DOHH2 (cell line): Measurements from ENCODE around the gene ABHD10.

ENCODE experiments used
- H3F3A ChIP-seq: fragments of 200-600 bp; sonication (generic), shearing (Covaris generic); 2 replicates; pipeline ENCODE4 v1.6.0; 2016; ENCODE audit warnings: antibody characterized with exemption, mild to moderate bottlenecking; ENCODE audit not compliant: control insufficient read depth, insufficient read depth
- H3K27ac ChIP-seq: fragments of 200-600 bp; sonication (generic); 2 replicates; pipeline ENCODE4 v1.5.1; 2014; ENCODE audit warnings: low read depth, mild to moderate bottlenecking, low read length, moderate library complexity
- H3K27me3 ChIP-seq: fragments of 200-600 bp; sonication (generic); 2 replicates; pipeline ENCODE4 v1.6.1; 2014; ENCODE audit warnings: mild to moderate bottlenecking, low read length, mixed read lengths; ENCODE audit not compliant: control insufficient read depth
- H3K36me3 ChIP-seq: fragments of 200-600 bp; sonication (generic); 2 replicates; pipeline ENCODE4 v1.6.1; 2014; ENCODE audit warnings: mild to moderate bottlenecking, low read length, moderate library complexity, mixed read lengths; ENCODE audit not compliant: control insufficient read depth
- H3K4me1 ChIP-seq: fragments of 200-600 bp; sonication (generic); 2 replicates; pipeline ENCODE4 v1.6.1; 2014; ENCODE audit warnings: mild to moderate bottlenecking, low read length, mixed read lengths; ENCODE audit not compliant: control insufficient read depth
- H3K4me2 ChIP-seq: fragments of 200-600 bp; sonication (generic); 2 replicates; pipeline ENCODE4 v1.6.0; 2014; ENCODE audit warnings: mild to moderate bottlenecking, low read length, moderate library complexity
- H3K4me3 ChIP-seq: fragments of 200-600 bp; sonication (generic); 2 replicates; pipeline ENCODE4 v1.5.1; 2014; ENCODE audit warnings: mild to moderate bottlenecking, low read length, mixed read lengths
- H3K79me2 ChIP-seq: fragments of 200-600 bp; sonication (generic); 2 replicates; pipeline ENCODE4 v1.6.1; 2014; ENCODE audit warnings: mild to moderate bottlenecking, low read length, mixed read lengths; ENCODE audit not compliant: control insufficient read depth
- H3K9me2 ChIP-seq: fragments of 200-600 bp; sonication (generic); replicated peaks from 2 replicates; pipeline ENCODE4 v1.6.1; 2014; ENCODE audit warnings: mild to moderate bottlenecking, low read length, mixed read lengths; ENCODE audit not compliant: control insufficient read depth
- H3K9me3 ChIP-seq: fragments of 200-600 bp; sonication (generic); 2 replicates; pipeline ENCODE4 v1.6.1; 2014; ENCODE audit warnings: antibody characterized with exemption, low read length, mixed read lengths; ENCODE audit not compliant: control insufficient read depth, insufficient read depth
- H4K20me1 ChIP-seq: fragments of 200-600 bp; sonication (generic); 2 replicates; pipeline ENCODE4 v1.6.0; 2014; ENCODE audit warnings: low read depth, mild to moderate bottlenecking, antibody characterized with exemption, low read length, moderate library complexity; ENCODE audit not compliant: control insufficient read depth, insufficient read depth
- EZH2phosphoT487 ChIP-seq: fragments of 200-600 bp; sonication (generic); IDR thresholded peaks from 2 replicates; pipeline ENCODE4 v1.6.1; 2017; ENCODE audit warnings: borderline replicate concordance, mild to moderate bottlenecking, antibody characterized with exemption, low read length, moderate library complexity, mixed read lengths
- TF ChIP-seq, protein P1 (sequence below): fragments of 200-600 bp; sonication (generic); IDR thresholded peaks from one replicate; pipeline ENCODE4 v1.5.1; 2014; ENCODE audit warnings: antibody characterized with exemption, mild to moderate bottlenecking, low read depth, low read length; ENCODE audit not compliant: poor library complexity, severe bottlenecking

ABHD10 gene

DNA sequence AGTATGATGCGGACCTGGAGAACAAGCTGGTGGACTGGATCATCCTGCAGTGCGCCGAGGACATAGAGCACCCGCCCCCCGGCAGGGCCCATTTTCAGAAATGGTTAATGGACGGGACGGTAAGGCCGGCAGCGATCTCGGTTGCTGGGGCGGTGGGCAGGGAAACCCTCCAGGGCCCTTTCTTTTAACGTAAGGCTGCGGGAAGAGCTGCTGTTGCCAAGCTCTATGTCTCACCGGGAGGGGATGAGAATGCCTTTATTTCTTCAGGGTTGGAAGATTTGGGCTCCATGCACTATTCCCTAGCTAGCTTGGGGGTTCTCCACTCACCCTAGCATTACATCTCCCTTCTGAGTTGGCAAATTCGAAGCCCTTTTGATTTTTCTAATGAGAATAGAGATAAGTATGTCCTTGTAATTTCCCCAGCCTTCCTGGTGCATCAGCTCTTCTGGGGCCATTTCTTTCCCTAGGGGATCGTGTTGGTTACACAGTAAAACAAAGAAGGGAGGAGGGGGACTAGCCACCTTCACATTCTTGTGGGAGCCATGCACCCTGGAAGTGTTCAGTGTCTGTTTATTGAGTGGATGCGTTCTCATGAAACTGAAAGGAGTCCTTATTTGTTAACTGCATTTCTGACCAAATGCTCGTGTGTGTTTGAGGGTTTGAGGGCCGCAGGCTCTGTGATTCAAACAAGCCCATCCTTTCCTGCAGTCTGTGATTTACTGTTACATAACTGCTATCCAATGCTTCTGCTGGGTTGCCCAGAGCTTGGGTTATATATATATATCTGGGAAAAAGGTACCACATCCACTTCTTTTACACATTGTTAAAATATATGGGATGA, 20.9 kb downstream of the ABHD10 start:
- Histone ChIP-seq H3K4me1 (peaks cover 7% of the 10 kb centered on the region; the same call in 1 of the 2 replicates), H3K36me3 (no peaks in the 10 kb centered on the region), H3K4me3 (no peak overlapping the region), H3K27ac (no peak overlapping the region), H3K4me2 (peak overlapping the region; percentile 50; the same call in 1 of the 2 replicates), H3K9me3 (no peaks in the 10 kb centered on the region), H3K27me3 (peaks cover 15% of the 10 kb centered on the region), H4K20me1 (no peaks in the 10 kb centered on the region), H3K79me2 (no peaks in the 10 kb centered on the region), H3F3A (no peaks in the 10 kb centered on the region), H3K9me2 (no peaks in the 10 kb centered on the region)
- no peak for TF ChIP-seq EZH2phosphoT487
- TF ChIP-seq, protein P1, sequence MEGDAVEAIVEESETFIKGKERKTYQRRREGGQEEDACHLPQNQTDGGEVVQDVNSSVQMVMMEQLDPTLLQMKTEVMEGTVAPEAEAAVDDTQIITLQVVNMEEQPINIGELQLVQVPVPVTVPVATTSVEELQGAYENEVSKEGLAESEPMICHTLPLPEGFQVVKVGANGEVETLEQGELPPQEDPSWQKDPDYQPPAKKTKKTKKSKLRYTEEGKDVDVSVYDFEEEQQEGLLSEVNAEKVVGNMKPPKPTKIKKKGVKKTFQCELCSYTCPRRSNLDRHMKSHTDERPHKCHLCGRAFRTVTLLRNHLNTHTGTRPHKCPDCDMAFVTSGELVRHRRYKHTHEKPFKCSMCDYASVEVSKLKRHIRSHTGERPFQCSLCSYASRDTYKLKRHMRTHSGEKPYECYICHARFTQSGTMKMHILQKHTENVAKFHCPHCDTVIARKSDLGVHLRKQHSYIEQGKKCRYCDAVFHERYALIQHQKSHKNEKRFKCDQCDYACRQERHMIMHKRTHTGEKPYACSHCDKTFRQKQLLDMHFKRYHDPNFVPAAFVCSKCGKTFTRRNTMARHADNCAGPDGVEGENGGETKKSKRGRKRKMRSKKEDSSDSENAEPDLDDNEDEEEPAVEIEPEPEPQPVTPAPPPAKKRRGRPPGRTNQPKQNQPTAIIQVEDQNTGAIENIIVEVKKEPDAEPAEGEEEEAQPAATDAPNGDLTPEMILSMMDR: no peak

DNA sequence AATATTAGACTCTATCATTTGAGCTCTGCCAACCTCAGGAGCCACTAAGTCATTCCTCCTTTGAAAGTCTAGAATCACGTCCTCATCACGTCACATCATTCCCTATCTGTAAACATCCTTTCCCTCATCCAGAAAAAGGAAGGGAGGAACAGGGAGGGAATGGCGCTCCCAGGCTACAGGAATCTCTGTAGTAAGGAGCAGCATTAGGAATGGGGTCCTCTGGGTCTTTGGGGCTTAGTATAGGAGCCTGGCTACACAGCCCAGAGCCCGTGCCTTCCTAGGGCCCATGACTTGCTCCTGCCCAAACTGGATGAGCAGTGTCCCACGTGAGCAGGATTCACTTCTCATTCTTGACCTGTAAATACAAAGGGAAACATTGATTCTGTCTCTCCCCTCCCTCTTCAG, 21.5 kb downstream of the ABHD10 start:
- Histone ChIP-seq H3K9me3 (no peaks in the 10 kb centered on the region), H4K20me1 (no peaks in the 10 kb centered on the region), H3K79me2 (no peaks in the 10 kb centered on the region), H3F3A (no peaks in the 10 kb centered on the region), H3K9me2 (no peaks in the 10 kb centered on the region), H3K27me3 (peaks cover 15% of the 10 kb centered on the region), H3K4me3 (no peak overlapping the region), H3K27ac (no peak overlapping the region), H3K4me2 (no peak overlapping the region), H3K4me1 (peaks cover 7% of the 10 kb centered on the region; the same call in 1 of the 2 replicates), H3K36me3 (no peaks in the 10 kb centered on the region)
- TF ChIP-seq, protein P1: no peak
- TF ChIP-seq EZH2phosphoT487: no peak

GRCh38 chr3:112000966-112001365, 22.1 kb downstream of the ABHD10 start:
- Histone ChIP-seq H3K4me1 (peaks cover 7% of the 10 kb centered on the region; the same call in 1 of the 2 replicates), H3K79me2 (no peaks in the 10 kb centered on the region), H3K4me2 (no peak overlapping the region), H3K27ac (no peak overlapping the region), H4K20me1 (no peaks in the 10 kb centered on the region), H3F3A (no peaks in the 10 kb centered on the region), H3K9me2 (no peaks in the 10 kb centered on the region), H3K27me3 (peaks cover 15% of the 10 kb centered on the region), H3K4me3 (no peak overlapping the region), H3K36me3 (no peaks in the 10 kb centered on the region), H3K9me3 (no peaks in the 10 kb centered on the region)
- no peak for TF ChIP-seq EZH2phosphoT487
- TF ChIP-seq, protein P1: no peak
